C4-2B (cell line): Measurements from ENCODE around the gene ZNF341.
A peak's percentile ranks its signal among the peaks of the same experiment; 100 is the strongest.

Experiments used
- H3K27ac ChIP-seq: fragments of 450-650 bp; 2 replicates; pipeline ENCODE4 v1.5.1; 2017
- ZFX ChIP-seq: fragments of 450-650 bp; IDR thresholded peaks from 2 replicates; pipeline ENCODE4 v1.6.1; 2017
- TF ChIP-seq, protein P1 (sequence below): fragments of 450-650 bp; conservative IDR thresholded peaks from 2 replicates; pipeline ENCODE4 v1.5.1; 2017; ENCODE audit warnings: mild to moderate bottlenecking

ZNF341 gene

GRCh38 chr20:33825340-33826269 lies 93.8 kb downstream of the ZNF341 start:
- TF ChIP-seq ZFX: no peak
- TF ChIP-seq, protein P1, sequence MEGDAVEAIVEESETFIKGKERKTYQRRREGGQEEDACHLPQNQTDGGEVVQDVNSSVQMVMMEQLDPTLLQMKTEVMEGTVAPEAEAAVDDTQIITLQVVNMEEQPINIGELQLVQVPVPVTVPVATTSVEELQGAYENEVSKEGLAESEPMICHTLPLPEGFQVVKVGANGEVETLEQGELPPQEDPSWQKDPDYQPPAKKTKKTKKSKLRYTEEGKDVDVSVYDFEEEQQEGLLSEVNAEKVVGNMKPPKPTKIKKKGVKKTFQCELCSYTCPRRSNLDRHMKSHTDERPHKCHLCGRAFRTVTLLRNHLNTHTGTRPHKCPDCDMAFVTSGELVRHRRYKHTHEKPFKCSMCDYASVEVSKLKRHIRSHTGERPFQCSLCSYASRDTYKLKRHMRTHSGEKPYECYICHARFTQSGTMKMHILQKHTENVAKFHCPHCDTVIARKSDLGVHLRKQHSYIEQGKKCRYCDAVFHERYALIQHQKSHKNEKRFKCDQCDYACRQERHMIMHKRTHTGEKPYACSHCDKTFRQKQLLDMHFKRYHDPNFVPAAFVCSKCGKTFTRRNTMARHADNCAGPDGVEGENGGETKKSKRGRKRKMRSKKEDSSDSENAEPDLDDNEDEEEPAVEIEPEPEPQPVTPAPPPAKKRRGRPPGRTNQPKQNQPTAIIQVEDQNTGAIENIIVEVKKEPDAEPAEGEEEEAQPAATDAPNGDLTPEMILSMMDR: no peak
- H3K27ac ChIP-seq: peak overlapping the region; percentile 69

DNA sequence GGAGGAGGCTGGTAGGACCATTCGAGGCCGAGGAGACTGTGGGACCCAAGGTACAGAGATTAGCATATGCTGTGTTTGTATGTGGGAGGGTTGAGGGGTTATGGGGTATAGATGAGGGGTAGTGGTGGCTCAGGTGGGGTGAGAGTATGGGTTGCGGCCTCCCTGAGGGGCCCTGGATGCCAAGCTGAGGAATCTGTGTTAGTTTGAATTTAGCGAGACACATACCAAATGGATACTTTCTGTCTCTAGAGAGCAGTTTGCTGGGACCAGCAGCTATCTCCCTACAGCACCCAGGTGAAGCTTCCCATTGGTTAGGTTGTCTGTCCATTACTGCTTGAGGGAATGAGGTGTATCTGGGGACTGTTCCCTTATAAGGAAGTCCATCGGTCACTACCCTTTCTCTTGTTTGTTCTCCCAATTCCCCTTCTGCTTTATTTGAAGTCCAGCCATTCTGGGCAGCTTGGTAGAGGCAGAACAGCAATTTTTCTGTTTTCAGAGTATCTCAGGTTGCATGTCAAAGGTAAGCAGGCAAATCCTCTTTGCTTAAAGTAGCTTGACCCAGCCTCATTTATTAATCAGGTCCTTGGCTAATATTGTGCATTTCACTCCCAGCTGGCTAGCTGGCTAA lies 94.6 kb downstream of the ZNF341 start:
- H3K27ac ChIP-seq: peak overlapping the region; percentile 69
- TF ChIP-seq, protein P1: no peak
- TF ChIP-seq ZFX: no peak

GRCh38 chr20:33827109-33827508 lies 95.3 kb downstream of the ZNF341 start:
- TF ChIP-seq, protein P1: no peak
- TF ChIP-seq ZFX: no peak
- H3K27ac ChIP-seq: peak overlapping the region; percentile 69

GRCh38 chr20:33827634-33828325 lies 96.0 kb downstream of the ZNF341 start:
- TF ChIP-seq ZFX: no peak
- TF ChIP-seq, protein P1: no peak
- peak overlapping the region; percentile 69 for H3K27ac ChIP-seq

- H3K27ac ChIP-seq: peak overlapping the region; percentile 69; the same call in 1 of the 2 replicates
- TF ChIP-seq, protein P1: no peak
- TF ChIP-seq ZFX: no peak
Measured at GRCh38 chr20:33828326-33828844, 96.6 kb downstream of the ZNF341 start.

GRCh38 chr20:33828967-33829560 lies 97.3 kb downstream of the ZNF341 start:
- TF ChIP-seq, protein P1: no peak
- no peak for TF ChIP-seq ZFX

More at GRCh38 chr20:33828967-33829560, 97.3 kb downstream of the ZNF341 start:
- no peak overlapping the region for H3K27ac ChIP-seq
